MM.1S (cell line): ENCODE data around the gene GTF2F2.

ENCODE experiments used
- EZH2 ChIP-seq: fragments of 300-600 bp; sonication (generic); optimal IDR thresholded peaks from 2 replicates; pipeline ENCODE3; 2017; ENCODE audit warnings: low read depth, mild to moderate bottlenecking, antibody characterized with exemption, low read length, mixed read lengths
- TF ChIP-seq, protein P1 (sequence below): fragments of 300-600 bp; sonication (generic); IDR thresholded peaks from 2 replicates; pipeline ENCODE4 v1.5.1; 2016; ENCODE audit warnings: antibody characterized with exemption, low read length, mixed read lengths

- TF ChIP-seq, protein P1, sequence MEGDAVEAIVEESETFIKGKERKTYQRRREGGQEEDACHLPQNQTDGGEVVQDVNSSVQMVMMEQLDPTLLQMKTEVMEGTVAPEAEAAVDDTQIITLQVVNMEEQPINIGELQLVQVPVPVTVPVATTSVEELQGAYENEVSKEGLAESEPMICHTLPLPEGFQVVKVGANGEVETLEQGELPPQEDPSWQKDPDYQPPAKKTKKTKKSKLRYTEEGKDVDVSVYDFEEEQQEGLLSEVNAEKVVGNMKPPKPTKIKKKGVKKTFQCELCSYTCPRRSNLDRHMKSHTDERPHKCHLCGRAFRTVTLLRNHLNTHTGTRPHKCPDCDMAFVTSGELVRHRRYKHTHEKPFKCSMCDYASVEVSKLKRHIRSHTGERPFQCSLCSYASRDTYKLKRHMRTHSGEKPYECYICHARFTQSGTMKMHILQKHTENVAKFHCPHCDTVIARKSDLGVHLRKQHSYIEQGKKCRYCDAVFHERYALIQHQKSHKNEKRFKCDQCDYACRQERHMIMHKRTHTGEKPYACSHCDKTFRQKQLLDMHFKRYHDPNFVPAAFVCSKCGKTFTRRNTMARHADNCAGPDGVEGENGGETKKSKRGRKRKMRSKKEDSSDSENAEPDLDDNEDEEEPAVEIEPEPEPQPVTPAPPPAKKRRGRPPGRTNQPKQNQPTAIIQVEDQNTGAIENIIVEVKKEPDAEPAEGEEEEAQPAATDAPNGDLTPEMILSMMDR, result no peak
- no peak for TF ChIP-seq EZH2
Observed at GRCh38 chr13:45222919-45223318, 102.6 kb downstream of the GTF2F2 start.
